GF-D8 (cell line): ENCODE results near the gene APBA3.

Experiments
- DNase-seq: peaks from one replicate; lab custom pipeline; 2025; lab: John Stamatoyannopoulos, UW

APBA3 gene

GRCh38 chr19:3720349-3720917, 41.1 kb downstream of the APBA3 start:
- no peak for DNase-seq

DNA sequence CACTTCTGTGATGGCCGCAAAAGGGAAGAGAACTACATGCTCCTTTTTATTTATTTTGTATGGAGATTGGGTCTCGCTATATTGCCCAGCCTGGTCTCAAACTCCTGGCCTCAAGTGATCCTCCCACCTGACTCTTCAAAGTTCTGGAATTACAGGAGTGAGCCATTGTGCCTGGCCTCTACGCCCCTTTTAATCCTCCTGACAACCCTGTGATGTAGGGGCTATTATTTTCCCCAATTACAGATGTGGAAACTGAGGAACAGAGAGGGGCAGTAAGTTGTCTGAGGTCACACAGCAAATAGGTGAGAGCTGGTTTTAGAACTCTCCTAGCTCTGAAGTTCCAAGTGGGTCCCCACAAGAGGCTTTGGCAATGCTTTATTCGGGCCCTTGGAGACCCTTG, 41.6 kb downstream of the APBA3 start:
- no peak for DNase-seq

DNA sequence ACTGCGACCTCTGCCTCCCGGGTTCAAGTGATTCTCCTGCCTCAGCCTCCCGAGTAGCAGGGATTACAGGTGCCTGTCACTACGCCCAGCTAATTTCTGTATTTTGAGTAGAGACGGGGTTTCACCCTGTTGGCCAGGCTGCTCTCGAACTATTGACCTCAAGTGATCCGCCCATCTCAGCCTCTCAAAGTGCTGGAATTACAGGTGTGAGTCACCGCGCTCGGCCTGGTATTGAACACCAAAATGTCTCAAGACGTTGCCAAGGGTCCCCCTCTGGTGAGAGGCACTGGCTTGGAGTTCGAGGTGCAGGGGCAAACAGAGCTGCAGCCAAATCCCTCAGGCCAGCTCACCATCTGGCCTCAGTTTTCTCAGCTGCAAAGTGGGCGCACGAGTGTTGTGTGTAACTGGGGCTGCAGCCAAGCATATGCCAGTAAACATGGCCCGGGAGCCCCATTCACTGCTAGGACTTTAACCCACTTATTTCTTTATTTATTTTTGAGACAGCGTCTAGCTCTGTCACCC, 45.3 kb downstream of the APBA3 start:
- DNase-seq: no peak

DNA sequence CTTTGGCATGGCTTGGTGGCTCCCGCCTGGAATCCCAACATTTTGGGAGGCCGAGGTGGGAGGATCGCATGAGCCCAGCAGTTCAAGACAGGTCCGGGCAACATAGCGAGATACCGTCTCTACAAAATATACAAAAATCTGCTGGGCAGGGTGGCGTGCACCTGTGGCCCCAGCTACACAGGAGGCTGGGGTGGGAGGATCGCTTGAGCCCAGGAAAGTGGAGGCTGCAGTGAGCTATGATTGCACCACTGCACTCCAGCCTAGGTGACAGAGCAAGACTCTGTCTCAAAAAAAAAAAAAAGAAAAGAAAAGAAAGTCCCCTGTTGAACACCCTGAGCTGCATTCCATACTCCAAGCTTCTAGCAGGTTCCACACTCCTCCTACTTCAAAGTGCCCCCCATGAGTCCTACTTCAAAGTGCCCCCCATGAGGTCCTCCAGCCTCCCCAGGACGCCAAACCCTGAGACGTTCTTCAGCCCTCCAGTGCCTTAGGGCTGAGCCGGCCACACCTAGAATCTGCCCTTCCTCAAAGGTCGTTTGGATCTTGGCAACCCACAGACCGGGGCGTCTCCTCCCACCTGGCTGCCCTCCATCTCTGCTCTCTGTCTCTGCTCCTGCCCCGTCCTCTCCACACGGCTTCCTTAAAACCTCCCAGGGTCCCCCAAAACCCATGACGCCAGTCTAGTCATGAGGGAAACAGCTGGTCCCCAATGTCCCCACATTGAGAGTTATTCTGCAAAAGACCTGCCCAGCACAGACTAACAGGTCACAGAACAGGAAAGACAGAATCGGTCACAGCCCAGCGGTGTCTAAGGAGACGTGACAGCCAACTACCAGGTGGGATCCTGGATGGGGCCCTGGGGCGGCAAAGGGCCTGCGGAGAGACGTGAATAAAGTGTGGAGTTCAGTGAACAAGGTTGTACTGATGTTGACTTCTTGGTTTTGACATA, 48.6 kb downstream of the APBA3 start:
- no peak for DNase-seq

DNA sequence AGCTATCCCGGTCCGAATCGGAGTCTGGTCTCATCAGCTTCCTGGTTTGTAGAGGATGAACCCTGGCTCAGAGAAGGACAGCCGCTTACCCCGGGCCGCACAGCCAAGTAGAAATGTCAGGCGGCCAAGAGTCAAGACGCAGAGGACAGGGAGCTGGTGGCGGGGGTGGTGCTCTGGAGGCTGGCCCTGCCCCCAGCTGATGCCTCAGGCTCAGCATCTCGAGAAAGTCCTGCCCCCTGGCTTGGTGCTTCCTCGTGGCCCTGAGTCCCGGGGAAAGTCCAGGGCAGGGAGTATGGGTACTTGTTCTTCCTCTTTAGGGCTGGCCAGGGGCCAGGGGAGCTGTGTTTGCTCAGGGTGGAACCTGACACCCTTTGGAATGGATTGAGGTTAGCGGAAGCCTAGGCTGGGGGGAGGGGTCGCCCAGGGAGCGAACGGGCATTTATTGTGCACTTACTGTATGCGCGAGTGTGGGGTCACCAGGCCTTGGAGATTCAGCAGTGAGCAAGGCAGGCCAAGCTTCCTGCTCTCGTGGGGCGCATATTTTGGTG, 51.2 kb downstream of the APBA3 start:
- DNase-seq: peak; percentile 12

DNA sequence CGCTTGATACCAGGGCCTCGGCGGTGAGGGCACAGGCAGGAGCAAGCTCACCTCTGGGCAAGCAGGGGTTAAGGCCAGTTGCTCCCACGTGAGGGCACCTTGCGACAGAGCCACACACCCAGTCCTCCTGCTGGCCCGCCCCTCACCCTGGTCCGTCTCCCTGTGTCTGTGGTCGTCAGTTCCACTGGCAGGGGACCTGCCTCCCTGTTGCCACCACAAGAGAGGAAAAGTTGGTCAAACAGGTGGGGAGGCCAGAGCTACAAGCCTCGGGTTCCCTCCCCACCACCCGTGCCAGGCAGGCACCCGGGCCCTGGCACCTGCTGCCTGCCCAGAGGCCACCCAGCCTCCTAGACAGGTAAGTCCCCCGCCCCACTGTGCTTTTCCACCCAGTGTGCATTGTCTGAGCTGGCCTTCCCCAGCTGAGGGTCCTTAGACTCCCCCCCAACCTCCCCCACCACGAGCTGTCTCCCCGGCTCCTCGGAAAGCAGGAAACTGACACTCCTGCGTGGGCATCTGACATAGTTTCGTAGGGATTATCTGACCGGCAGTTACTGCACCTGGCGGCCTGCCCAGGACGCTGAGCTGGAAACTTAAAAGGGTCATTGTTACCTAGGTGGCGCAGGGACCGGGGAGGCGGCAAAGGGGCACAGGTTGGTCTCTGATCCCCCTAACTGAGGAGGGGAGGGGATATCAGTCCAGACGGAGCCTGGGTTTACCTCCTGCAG, 53.1 kb downstream of the APBA3 start, which contains the start of gene TJP3:
TSS of gene TJP3 (plus strand) at position 178 of the 725 bp plus-strand sequence. CDS start 20,049 bp downstream, outside the sequence.
- no peak for DNase-seq

GRCh38 chr19:3707868-3708206, 53.7 kb downstream of the APBA3 start:
- no peak for DNase-seq

- DNase-seq: no peak
These were observed 60.3 kb downstream of the APBA3 start for GRCh38 chr19:3701200-3701599.
